HG02970 (cell line): ENCODE measurements around the gene EXOC7.
A peak's percentile ranks its signal among the peaks of the same experiment; 100 is the strongest.
"Not testable (repeated sequence)": the region's sequence is repeated elsewhere in the genome, so short reads cannot be mapped to it uniquely, and the experiment has no call there.

Source experiments
- ATAC-seq: cut with Tn5 transposase; IDR thresholded peaks from one replicate; pipeline ENCODE4 v1.9.1; 2021; ENCODE audit warnings: mild to moderate bottlenecking, moderate library complexity, moderate number of reproducible peaks; ENCODE audit not compliant: unreplicated experiment, low FRiP score

Gene EXOC7

GRCh38 chr17:76077584-76078110 lies 25.9 kb downstream of the EXOC7 start:
- ATAC-seq = no peak

- no peak for ATAC-seq
These were observed 26.6 kb downstream of the EXOC7 start for GRCh38 chr17:76076765-76077583.

- no peak for ATAC-seq
These were observed 27.3 kb downstream of the EXOC7 start for GRCh38 chr17:76076146-76076764.

- ATAC-seq = no peak
These were observed 28.0 kb downstream of the EXOC7 start for GRCh38 chr17:76075364-76076145.

GRCh38 chr17:76074390-76075363 lies 28.9 kb downstream of the EXOC7 start, which contains the start of gene GALR2:
TSS of gene GALR2 (plus strand) at chr17:76074781. CDS start at chr17:76074884, 103 bp downstream.
- ATAC-seq = no peak

GRCh38 chr17:76072148-76072858 lies 31.3 kb downstream of the EXOC7 start, which contains the start of gene SRP68:
TSS of gene SRP68 (minus strand) at chr17:76072517. CDS start at chr17:76072491, 26 bp downstream.
- ATAC-seq = peak; percentile 72

GRCh38 chr17:76071531-76072147 lies 31.9 kb downstream of the EXOC7 start:
- no peak for ATAC-seq

GRCh38 chr17:76065775-76066174 lies 37.8 kb downstream of the EXOC7 start:
- no peak for ATAC-seq

- no peak for ATAC-seq
These were observed 39.6 kb downstream of the EXOC7 start for GRCh38 chr17:76063875-76064546.

GRCh38 chr17:76058264-76058663 lies 45.3 kb downstream of the EXOC7 start:
- not testable (repeated sequence) for ATAC-seq

- ATAC-seq = no peak
These were observed 46.7 kb downstream of the EXOC7 start for GRCh38 chr17:76056882-76057281.

- ATAC-seq = no peak
These were observed 49.5 kb downstream of the EXOC7 start for GRCh38 chr17:76054112-76054476.

GRCh38 chr17:76053246-76054111 lies 50.1 kb downstream of the EXOC7 start:
- no peak for ATAC-seq

- ATAC-seq = no peak
These were observed 52.0 kb downstream of the EXOC7 start for GRCh38 chr17:76051561-76051960.

GRCh38 chr17:76050538-76051467 lies 52.8 kb downstream of the EXOC7 start:
- ATAC-seq = no peak
